Measurements from ENCODE around the gene CRTC1. TPM values are rescaled to one million over a fixed set of nuclear protein-coding genes. Genes with fewer than 3 reads are reported as not detected.
A peak's percentile ranks its signal among the peaks of the same experiment; 100 is the strongest.

Gene CRTC1
- total RNA-seq, 1 donor from 2014 or later, result 15.5 TPM

DNA sequence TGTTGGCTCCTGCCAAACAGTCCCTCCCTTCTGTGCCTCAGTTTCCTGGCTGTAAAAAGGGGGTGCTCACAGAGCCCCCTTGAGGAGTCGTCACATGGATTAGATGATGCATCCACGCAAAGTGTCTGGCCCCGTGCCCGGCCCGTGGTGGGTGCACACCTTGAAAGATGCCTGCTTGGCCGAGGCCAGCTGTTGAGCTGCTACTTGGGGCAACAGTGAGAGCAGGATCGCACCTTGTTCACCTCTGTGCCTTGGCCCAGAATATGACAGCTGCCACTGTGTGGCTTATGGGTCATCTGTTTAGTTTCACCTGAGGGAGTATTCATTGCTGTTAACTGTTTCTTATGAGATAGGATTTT lies 17.7 kb downstream of the CRTC1 start:
- Mint-ChIP-seq H3K27ac (peak overlapping the region; percentile 95), H3K4me1 (peaks cover 41% of the 10 kb centered on the region), H3K36me3 (ENCODE audit: low read depth) (no peaks in the 10 kb centered on the region), H3K4me3 (peak overlapping the region; percentile 85), H3K27me3 (no peaks in the 10 kb centered on the region), H3K9me3 (no peaks in the 10 kb centered on the region)
- DNase-seq (no peak), ATAC-seq (ENCODE audit: low read depth) (peak; percentile 8)
- intact Hi-C loops (cut with micrococcal nuclease), result loop anchor here (2.0 to 5.0 kb wide), 5 partner anchors 64 to 216 kb away; partner anchors contain the start of genes COMP, COPE, DDX49 and ELL
- ChIA-PET CTCF (interaction anchor here (1.5 kb wide), 1 partner anchor 146 kb away, joined by 4 read pairs; no protein-coding TSS in a partner anchor), POLR2A (interaction anchor here (0.7 to 0.9 kb wide), 2 partner anchors 11 to 405 kb away, joined by 3 to 6 read pairs; no protein-coding TSS in a partner anchor)
- TF ChIP-seq, protein P1, sequence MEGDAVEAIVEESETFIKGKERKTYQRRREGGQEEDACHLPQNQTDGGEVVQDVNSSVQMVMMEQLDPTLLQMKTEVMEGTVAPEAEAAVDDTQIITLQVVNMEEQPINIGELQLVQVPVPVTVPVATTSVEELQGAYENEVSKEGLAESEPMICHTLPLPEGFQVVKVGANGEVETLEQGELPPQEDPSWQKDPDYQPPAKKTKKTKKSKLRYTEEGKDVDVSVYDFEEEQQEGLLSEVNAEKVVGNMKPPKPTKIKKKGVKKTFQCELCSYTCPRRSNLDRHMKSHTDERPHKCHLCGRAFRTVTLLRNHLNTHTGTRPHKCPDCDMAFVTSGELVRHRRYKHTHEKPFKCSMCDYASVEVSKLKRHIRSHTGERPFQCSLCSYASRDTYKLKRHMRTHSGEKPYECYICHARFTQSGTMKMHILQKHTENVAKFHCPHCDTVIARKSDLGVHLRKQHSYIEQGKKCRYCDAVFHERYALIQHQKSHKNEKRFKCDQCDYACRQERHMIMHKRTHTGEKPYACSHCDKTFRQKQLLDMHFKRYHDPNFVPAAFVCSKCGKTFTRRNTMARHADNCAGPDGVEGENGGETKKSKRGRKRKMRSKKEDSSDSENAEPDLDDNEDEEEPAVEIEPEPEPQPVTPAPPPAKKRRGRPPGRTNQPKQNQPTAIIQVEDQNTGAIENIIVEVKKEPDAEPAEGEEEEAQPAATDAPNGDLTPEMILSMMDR (IDR thresholded peaks at IDR 0.05), result no peak

DNA sequence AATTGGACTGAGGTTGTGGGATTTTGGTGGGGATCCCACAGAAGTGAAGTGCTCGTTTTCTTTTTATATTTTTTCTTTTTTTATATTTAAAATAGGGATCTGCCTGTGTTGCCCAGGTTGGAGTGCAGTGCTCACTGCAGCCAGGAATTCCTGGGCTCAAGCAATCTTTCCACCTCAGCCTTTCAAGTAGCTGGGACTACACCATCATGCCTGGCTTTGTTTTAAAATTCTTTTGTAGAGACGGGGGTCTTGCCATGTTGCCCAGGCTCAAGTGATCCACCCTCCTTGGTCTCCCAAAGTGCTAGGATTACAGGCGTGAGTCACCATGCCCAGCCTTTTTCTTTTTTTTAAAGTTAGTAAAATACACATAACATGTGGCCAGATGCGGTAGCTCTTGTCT lies 20.6 kb downstream of the CRTC1 start:
- no peak for ATAC-seq (ENCODE audit: low read depth)
- H3K27ac Mint-ChIP-seq, result no peak overlapping the region
- no peak for DNase-seq
- H3K36me3 Mint-ChIP-seq (ENCODE audit: low read depth), result no peaks in the 10 kb centered on the region
- H3K4me3 Mint-ChIP-seq, result no peak overlapping the region
- CTCF ChIA-PET, result no interaction called here
- POLR2A ChIA-PET, result interaction anchor here (0.6 kb wide), 1 partner anchor 194 kb away, joined by 8 read pairs; no protein-coding TSS in a partner anchor
- intact Hi-C loops (cut with micrococcal nuclease), result loop anchor here (5.0 kb wide), 4 partner anchors 88 to 213 kb away; partner anchors contain the start of genes COMP, COPE, DDX49 and ELL
- H3K4me1 Mint-ChIP-seq, result peaks cover 34% of the 10 kb centered on the region
- no peaks in the 10 kb centered on the region for H3K9me3 Mint-ChIP-seq
- TF ChIP-seq, protein P1 (IDR thresholded peaks at IDR 0.05), result no peak
- H3K27me3 Mint-ChIP-seq, result no peaks in the 10 kb centered on the region

DNA sequence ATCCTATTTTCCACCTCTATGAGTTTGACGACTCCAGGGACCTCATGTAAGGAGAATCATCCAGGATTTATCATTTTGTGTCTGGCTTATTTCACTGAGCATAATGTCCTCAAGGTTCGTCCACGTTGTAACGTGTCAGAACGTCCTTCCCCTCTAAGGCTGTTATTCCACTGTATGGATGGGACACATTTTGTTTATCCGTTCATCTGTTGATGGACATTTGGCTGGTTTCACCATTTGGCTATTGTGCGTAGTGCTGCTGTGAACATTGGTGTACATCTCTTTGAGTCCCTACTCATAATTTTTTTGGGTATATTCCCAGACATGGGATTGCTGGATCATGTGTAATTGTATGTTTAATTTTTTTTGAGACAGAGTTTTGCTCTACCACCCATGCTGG lies 21.5 kb downstream of the CRTC1 start:
- Mint-ChIP-seq H3K36me3 (ENCODE audit: low read depth) (no peaks in the 10 kb centered on the region), H3K27ac (no peak overlapping the region), H3K4me3 (no peak overlapping the region), H3K9me3 (no peaks in the 10 kb centered on the region), H3K27me3 (no peaks in the 10 kb centered on the region), H3K4me1 (peaks cover 31% of the 10 kb centered on the region)
- POLR2A ChIA-PET, result no interaction called here
- TF ChIP-seq, protein P1 (IDR thresholded peaks at IDR 0.05), result no peak
- ATAC-seq (ENCODE audit: low read depth) (no peak), DNase-seq (no peak)
- CTCF ChIA-PET, result no interaction called here
- intact Hi-C loops (cut with micrococcal nuclease), result loop anchor here (5.0 kb wide), 4 partner anchors 87 to 212 kb away; partner anchors contain the start of genes COMP, COPE, DDX49 and ELL

DNA sequence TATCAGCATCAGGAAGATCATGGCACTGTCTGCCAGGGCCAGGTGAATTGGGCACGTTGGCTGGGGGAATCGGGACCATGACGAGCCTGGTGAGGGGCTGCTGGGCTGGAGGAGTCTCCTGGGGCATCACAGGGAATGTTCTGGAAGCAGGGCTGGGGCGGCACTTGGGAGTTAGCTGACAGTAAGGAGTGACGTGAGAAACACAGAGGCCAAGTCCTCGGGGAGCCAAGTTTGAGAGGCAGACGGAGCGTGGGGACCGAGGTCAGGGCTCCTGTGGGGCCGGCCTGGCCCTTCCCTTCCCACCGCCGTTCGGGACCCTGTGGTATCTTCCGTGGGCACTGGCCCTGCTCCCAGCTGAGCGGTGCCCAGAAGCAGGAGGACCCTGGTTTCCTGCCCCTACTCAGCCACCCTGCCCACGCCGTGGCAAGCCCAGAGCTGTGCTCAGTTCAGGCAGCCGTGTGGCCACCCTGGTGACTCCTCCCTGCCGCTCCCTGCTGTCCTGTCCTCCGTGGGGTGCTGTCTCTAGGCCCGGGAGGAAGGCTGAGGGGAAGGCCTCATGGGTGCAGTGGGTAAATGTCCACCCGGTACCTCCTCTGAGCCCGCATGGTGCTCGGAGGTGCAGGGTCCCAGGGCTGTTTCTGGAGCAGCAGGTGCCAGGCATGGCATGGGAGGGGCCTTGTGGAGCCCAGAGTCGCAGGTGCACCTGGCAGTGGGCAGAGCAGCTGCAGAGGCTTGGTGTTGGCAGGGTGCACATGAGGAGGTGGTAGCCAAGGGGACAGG lies 25.2 kb downstream of the CRTC1 start:
- Mint-ChIP-seq H3K36me3 (ENCODE audit: low read depth) (no peaks in the 10 kb centered on the region), H3K4me1 (peaks cover 22% of the 10 kb centered on the region), H3K27ac (no peak overlapping the region), H3K27me3 (no peaks in the 10 kb centered on the region), H3K9me3 (no peaks in the 10 kb centered on the region), H3K4me3 (no peak overlapping the region)
- ChIA-PET CTCF (no interaction called here), POLR2A (no interaction called here)
- DNase-seq, result no peak
- no peak for ATAC-seq (ENCODE audit: low read depth)
- intact Hi-C loops (cut with micrococcal nuclease), result no loop called here
- TF ChIP-seq, protein P1 (IDR thresholded peaks at IDR 0.05), result no peak

DNA sequence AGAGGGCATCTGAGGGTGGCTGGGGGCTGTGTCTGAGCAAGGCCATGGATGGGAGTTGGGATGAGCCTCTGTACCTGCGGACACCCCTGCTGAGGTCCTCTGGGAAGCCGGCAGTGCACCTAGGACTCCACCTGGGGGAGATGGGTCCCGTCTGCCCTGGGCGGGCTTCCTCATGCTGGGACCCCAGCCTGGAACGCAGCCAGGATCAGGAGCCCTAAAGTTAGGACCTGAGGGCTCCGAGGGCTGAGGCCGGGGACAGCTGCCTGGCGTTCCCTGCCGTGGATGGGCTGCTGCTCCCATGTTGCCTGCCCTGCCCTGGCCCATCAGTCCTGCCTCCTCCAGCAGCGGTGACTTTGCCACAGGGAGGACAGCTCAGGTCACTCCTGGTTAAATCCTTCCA lies 26.1 kb downstream of the CRTC1 start:
- TF ChIP-seq, protein P1 (IDR thresholded peaks at IDR 0.05), result no peak
- no peaks in the 10 kb centered on the region for H3K9me3 Mint-ChIP-seq
- intact Hi-C loops (cut with micrococcal nuclease), result no loop called here
- no peak overlapping the region for H3K4me3 Mint-ChIP-seq
- H3K36me3 Mint-ChIP-seq (ENCODE audit: low read depth), result peaks cover 1% of the 10 kb centered on the region
- no peaks in the 10 kb centered on the region for H3K27me3 Mint-ChIP-seq
- ATAC-seq (ENCODE audit: low read depth), result no peak
- H3K4me1 Mint-ChIP-seq, result peaks cover 22% of the 10 kb centered on the region
- ChIA-PET POLR2A (interaction anchor here (0.6 kb wide), 1 partner anchor 39 kb away, joined by 12 read pairs; no protein-coding TSS in a partner anchor), CTCF (no interaction called here)
- no peak for DNase-seq
- no peak overlapping the region for H3K27ac Mint-ChIP-seq
